HL-60/S4 treated with retinoic acid at 250 ng/mL for 4 days and 3 days (cell line): ENCODE results near the gene OSBPL1A.

Experiments used
- in situ Hi-C: fragments of 300-500 bp; cut with MboI; formaldehyde crosslinking; loops from 2 replicates; pipeline ENCODE4 v1.7.0; 2022; ENCODE audit warnings: low sequenced_read_pairs

OSBPL1A gene

DNA sequence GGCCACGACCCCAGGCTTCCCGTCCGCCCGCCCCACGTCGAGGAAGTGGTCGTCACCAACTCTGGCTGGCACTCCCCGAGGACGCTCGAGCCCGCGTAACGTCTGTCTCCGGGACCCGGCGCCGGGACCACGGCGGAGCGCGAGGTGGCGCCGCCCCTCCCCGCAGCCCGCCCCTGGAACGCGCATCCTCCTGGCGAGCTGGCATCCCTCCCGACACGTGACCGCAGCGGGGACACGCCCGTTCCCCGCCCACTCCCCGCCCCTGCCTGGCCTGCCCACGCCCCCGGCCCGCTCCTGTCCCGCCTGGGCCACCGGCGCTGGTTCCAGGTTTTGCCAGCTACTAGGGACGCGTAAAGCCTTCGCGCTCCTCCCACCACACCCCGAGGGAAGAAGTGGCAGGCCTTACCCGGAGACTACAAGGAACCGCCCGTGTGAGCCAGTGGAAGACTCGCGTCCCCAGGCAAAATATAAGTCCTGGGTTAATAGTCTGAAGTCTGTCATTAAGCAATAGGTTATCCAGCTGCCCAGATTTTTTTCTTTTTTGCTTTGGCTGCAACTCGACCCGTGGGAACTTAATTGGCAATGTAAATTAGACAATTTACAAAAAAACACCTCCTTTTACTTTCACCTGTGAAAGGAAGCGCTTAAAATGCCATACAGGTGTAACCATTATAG, at the start of gene OSBPL1A:
Gene OSBPL1A, minus strand, starts transcription at position 131 of the 675 bp plus-strand sequence. CDS start 20,291 bp downstream, outside the sequence.
- in situ Hi-C loops: no loop called here

DNA sequence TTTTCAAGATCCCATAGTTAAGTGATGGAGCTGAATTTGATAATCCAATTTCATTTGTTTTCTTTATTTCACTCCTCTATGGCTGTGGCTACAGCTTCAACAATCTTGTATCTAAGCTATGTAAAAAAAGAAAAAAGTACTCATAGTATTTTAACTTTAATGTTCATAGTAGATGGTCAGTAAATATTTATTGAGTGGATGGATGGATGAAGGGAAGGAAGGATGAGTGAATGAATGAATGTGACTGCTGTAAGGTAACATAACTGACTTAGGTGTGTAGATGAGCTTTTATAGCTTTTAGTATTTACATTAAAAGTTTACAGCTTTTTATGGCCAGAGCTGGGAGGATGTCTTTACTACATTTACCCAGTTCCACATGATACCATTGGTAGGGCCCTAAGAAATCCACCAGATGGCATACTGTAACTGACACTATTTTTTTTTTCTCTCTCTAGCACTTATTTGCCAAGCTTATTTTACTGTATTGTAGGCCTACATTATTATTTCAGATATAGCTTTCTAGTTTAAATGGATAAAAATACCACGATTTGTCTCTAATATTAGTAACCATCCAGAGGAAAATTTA, 49.4 kb upstream of the OSBPL1A start:
- in situ Hi-C loops: no loop called here

DNA sequence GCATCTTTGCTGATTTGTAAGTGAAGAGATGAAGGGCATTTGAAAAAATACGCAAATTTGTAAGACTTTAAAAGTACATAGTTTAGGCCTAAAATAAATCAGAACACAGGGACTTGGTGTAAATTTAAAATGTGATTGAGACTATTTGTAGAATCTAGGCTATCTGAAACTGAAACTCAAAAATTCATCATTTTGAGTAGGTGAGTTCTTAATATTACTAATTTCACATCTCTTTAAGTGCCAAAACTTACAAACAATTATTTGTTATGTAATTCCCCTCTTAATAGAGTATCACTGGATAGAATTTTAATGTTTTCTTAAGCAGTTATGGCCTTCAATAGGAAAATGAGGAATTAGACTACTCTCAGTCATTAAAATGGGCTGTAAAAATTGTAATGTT, 48.8 kb upstream of the OSBPL1A start:
- in situ Hi-C loops: no loop called here

DNA sequence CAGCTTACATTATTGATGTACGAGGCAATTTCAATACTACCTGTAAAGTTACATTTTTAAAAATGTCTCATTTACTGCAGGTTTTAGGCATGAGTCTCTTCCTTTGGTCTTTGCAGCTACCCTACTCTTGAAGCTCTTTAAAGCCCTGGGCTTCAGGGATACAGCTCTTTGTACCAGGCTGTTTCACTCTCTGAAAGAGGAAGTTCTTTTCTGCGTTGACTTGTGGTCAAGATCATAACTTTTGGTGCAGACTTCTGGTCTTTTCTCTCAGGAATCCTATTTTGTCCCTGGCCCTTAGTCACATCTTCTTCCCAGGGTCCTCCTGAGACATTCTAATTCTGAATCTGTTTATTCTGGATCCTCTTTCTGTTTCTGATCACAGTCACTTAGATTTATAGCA, 46.2 kb upstream of the OSBPL1A start:
- in situ Hi-C loops: no loop called here

DNA sequence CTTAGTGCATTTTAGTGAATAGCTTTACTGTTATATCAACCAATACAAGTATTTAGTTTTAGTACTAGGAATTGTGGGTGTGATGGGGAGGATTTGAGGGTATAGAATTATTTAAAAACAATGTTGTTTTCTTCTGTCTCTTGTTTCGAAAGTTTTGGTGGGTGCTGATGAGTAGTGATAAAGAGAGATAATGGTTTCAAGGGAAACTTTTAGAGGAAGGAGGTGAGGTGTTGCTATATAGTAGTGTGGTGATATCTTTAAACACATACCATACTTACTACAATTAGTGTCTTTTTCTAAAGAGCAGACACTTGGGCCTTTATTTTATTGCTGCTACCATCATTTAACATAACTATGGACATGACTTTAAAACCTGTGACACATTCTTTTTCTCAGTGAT, 39.3 kb upstream of the OSBPL1A start:
- in situ Hi-C loops: no loop called here

DNA sequence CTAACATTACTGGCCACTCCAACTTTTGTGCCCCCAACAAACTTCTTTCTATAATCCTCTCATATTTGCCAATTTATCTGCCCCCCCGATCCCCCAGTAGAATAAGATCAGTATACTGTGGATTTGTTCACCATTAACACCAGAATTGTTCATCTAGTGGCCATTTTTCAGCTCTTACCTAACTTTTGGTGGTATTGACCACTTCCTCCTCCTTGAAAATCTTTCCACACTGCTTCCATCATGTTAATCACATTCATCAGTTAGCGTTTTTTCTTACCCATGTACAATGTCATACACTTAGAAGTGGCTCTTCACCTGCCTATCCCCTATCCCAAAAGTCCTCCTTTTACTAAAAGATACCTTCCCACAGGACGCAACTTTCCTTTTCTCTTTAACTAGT, 35.0 kb upstream of the OSBPL1A start:
- in situ Hi-C loops: no loop called here

DNA sequence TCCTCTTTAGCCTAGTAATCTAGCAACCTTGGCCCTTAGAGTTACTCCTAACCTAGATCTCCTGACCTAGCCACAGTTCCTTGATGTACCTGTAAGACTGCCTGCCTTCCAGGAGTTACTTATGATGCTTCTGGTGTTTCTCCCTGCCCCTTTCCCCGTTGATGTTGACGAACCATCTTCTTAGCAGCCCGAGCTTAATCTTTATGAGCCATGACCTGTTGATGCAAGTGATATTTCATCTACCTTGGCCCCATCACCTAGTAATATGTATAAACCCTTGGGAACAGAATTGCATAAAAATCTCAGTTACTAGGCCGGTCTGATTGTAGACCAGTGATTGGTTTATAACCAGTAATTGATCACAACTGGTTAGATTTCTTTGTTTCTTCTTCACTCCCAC, 31.6 kb upstream of the OSBPL1A start:
- in situ Hi-C loops: no loop called here

DNA sequence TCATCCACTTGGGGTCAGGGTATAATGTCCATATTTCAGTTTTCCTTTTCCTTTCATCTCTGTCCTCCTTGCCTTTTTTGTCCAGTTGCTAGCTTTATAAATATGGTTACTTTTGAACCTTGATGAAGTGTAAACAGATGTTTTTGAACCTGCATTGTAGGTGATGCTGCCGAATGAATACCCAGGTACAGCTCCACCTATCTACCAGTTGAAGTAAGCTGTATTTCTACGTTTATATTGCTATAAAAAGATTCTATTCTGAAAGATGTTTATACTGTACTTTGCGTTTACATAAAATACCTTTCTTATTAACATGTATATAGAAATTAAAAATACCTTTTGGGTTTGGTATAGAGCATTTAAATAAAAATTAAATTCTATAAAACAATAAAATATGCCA, 31.1 kb upstream of the OSBPL1A start:
- in situ Hi-C loops: no loop called here

DNA sequence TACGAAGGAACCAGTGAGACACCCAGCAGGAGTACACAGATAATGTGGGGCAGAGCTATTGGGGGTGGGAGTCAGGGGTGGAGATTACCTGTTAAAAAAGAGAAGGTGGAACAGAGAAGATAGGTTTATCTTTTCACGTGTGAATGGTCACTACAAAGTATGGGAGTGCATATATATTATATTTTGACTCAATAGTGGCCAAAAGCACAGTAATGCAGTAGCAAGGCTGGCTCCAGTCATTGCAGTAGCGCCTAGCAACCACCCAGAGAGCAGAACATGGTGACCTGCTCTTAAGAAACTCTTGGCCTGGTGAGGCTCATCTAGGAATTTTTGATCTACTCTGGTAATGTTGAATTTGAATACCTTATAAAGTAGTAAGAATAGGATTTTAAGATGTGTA, 29.9 kb upstream of the OSBPL1A start:
- in situ Hi-C loops: no loop called here

DNA sequence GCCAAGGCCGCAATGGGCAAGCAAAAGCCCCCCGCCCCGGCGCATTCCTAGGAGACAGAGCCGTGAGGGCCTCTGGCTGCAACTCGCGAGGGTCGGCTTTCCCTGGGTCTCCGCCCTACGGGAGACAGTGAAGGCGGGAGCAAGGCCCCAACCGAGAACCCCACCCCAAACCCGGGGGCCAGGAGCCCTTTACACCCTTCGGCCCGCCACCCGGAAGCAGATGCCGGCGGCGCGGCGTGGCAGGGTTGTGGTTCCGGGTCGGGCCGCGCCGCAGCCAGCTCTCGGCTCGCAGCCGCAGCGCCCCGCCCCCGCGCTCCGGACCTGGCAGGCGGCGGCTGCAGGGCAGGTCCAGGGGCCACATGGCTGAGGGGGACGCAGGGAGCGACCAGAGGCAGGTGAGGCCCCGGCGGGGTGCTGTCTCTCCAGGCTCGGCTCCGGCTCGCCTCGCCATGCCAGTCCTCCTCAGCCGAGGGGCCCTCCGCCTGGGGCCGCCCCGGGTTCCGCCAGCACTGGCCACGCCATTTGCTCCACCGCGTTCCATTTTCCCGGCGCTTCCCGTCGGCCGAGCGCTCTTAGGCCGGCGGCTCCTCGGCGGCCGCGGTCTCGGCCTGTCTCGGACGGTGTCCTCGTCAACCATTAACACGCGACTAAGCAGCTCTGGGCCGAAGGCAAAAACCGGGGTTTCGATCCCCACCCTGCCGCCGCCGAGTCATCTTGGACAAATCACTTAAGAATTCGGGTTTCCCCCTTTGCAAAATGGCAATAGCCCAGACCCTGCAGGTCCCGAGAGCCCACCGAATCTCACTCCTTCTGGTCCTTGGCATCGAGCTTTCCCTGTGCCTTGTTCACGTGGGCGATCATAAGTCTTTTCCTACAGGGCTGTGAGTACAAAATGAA, 29.0 kb upstream of the OSBPL1A start, which contains the start of gene IMPACT:
Gene IMPACT, plus strand, starts transcription at position 273 of the 897 bp plus-strand sequence. Its CDS starts 87 bp downstream, at position 360.
- in situ Hi-C loops: no loop called here

DNA sequence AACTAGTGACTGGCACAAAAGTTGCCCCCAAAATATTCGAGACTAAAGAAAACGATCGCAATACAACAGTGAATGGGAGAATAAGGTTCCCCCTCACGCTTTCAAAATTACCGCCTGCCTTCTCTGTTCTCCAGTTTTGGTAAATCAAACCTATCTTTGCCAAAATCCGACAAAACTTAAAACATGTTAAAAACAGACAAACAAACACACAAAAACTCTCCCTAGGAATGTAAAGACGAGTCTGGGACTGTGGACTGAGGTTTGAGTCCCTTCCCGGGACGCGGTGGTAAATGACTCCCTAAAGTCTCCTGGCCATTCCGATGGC, 28.4 kb upstream of the OSBPL1A start:
- in situ Hi-C loops: no loop called here

DNA sequence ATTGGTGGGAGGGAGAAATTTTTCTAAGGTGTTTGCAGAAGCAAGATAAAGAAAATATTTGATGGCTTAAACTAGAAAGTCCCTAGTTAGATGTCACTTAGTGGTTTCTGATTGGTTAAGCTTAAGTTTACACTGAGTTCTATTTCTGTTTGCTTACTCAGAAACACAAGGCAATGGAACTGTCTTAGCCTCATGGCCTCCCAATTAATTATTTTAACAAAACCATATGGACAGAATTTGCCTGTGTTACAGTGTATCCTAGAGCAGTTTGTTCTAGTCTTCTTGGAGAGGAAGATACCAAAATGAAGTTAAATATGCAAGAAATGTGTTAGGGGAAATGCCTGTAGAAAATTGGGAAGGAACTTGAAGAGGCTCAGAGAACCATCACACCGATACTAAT, 24.2 kb upstream of the OSBPL1A start:
- in situ Hi-C loops: no loop called here

DNA sequence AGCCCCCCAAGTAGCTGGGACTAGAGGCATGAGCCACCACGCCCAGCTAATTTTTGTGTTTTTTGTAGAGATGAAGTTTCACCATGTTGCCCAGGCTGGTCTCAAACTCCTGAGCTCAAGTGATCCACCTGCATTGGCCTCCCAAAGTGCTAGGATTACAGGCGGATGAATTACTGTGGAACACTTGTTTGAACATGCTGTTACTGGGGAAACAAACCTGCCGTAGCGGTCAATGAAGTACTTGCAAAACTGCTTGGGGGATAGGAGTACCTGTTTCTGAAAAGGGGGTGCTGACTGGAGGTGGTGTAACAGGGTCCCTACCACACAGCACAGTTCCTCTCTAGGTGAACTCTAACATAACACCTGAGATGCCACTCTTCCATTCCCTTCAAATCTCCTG, 22.9 kb upstream of the OSBPL1A start:
- in situ Hi-C loops: no loop called here

DNA sequence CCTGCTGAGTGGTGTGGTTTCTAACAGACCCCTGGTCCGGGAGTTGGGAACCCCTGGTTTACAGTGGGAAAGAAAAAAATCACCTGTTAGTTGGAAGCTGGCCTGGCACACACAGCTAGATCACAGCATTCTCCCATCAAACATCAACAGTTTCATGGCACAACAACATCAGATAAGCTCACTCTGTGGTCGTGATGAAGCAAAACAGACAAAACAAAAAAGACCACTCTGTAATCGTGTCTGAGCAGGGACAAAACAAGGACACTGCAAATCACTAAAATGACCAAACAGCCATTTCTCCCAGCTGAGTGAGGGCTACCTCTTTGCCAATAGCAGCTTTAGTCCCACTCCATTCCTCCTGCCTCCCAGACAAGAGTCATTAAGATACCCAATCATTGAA, 19.9 kb upstream of the OSBPL1A start:
- in situ Hi-C loops: no loop called here

DNA sequence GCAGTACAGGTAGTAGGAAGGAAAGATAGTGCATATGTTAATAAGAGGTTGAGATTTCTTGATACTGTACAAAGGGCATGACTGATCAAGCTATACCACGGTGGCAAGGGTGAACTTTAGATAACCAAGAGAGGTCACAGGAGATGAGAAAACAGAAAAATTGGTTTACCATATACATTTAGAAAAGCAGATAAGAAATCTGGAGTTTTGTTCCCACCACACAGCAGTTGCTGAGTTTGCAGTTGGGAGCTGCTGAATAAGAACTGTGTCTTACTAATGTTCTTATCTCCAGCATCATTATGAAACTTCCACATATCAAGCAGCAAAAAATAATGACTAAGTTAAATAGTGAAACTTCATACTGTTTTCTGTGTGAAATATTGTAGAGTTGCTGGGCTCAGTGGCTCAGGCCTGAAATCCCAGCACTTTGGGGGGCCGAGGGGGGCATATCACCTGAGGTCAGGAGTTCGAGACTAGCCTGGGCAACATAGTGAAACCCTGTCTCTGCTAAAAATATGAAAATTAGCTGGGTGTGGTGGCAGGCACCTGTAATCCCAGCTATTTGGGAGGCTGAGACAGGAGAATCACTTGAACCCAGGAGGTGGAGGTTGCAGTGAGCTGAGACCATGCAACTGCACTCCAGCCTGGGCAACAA, 16.9 kb upstream of the OSBPL1A start:
- in situ Hi-C loops: no loop called here

DNA sequence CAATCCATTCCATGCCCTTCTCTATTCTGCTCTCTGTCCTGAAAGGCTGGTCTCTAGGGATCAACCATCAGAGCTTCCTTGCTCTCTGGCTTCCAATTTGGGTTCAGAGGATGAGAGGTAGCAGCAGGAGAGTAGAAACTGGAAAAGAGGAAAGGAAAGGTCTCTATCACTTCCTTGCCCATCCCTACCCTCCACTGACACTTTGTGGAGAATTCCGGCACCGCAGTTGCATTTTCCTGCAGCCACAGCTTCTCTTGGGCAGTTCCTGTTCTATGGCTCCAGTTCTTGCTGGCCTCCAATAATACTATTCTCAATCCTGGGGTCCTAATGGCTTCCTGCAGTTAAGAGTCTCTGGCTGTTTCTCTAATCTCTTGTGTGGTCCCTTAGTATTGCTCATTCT, 15.5 kb upstream of the OSBPL1A start:
- in situ Hi-C loops: no loop called here

DNA sequence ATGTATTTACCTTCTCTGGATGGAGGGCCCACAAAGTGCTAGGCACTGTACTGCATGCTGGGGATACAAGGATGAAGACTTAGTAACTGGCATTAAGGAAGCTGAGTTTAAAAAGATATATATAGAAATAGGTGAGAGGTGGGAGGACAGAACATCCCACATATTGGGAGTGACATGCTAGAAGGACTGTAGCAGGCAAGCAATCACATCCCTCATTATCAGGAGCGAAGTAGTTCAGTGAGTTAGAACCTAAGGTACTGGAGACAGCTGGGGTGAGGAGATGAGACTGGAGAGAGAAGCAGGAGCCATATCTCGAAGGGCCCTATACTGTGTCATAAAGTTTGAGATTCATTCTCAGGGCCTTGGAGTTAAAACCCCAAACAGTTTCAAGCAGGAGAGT, 10.9 kb upstream of the OSBPL1A start:
- in situ Hi-C loops: no loop called here

DNA sequence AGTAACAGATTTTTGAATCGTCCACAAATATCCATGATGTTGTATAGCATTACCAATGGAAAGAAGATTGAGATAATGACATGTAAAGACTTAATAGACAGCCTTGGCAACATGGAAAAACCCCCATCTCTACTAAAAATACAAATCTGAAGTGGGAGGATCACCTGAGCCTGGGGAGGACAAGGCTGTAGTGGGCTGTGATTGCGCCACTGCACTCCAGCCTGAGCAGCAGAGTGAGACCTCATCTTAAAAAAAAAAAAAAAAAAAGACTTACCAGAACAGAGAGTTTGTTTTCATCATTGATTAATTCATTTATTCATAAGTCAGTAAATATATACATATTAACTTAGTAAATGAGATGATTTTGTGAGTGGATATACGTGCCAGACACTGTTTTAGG, 7.0 kb upstream of the OSBPL1A start:
- in situ Hi-C loops: no loop called here

DNA sequence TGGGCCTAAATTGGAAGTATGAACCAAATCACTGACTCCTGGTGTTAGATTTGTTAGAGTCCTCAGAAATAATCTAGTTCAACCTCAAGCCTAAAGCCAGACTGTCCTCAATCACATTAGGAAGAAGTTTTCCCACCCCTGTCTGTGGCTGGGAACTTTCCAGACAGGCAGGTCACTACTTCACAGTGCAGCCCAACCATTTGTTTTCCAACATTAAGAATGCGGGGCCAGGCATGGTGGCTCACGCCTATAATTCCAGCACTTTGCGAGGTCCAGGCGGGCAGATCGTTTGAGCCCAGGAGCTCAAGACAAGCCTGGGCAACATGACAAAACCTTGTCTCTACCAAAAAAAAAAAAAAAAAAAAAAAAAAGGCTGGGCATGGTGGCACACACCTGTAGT, 5.5 kb upstream of the OSBPL1A start:
- in situ Hi-C loops: no loop called here

DNA sequence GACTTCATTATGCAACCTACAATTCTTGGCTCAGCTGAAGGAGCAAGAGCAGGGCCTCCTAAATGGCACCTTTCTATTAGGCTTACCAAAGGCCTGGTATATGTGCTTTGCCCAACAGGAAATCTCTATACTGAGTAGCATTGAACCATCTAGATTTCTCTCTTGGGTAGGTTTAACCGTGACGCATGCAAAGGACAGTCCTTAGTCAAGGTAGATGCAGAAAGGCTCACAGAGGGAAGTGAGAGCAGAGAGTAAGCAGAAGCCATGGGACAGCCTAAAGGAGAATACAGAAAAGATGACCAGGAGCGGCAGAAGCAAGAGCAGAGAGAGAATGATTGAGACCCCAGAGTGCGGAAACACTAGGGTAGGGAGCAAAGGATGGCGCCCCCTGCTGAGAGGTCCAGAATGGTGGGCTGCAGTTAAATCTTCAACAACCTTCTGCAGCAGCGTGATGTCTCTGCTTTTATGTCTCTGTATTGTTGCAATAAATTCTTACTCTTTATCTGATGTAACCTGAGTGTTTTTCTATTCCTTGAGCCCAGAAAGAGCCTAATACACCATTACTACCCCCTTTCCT, 4.7 kb upstream of the OSBPL1A start:
- in situ Hi-C loops: no loop called here

DNA sequence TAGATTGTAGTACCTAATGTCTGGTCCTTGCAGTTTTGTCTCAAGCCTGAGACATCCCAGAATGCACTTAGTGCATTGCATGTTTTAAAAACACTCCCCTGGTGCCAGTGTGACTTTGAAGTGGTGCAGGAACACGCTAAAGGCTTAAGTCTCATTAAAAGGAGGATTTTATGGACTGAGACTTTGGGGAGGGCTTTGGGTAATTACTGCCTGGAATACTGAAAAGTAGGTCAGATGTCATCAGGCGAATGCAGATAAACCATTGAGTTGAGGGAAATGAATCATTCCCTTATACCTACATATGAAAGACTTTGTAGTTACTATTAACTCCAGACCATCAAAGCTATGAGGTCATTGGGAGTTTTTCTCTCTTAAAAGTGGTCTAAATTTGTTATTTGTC, 3.0 kb upstream of the OSBPL1A start:
- in situ Hi-C loops: no loop called here
